ENCODE results near the gene CENPH. TPM values are rescaled to one million over a fixed set of nuclear protein-coding genes. Genes with fewer than 3 reads are reported as not detected.
"Not testable (repeated sequence)": the region's sequence is repeated elsewhere in the genome, so short reads cannot be mapped to it uniquely, and the experiment has no call there.

CENPH gene
- total RNA-seq, 1 donor from 2014 or later: 13.0 TPM

DNA sequence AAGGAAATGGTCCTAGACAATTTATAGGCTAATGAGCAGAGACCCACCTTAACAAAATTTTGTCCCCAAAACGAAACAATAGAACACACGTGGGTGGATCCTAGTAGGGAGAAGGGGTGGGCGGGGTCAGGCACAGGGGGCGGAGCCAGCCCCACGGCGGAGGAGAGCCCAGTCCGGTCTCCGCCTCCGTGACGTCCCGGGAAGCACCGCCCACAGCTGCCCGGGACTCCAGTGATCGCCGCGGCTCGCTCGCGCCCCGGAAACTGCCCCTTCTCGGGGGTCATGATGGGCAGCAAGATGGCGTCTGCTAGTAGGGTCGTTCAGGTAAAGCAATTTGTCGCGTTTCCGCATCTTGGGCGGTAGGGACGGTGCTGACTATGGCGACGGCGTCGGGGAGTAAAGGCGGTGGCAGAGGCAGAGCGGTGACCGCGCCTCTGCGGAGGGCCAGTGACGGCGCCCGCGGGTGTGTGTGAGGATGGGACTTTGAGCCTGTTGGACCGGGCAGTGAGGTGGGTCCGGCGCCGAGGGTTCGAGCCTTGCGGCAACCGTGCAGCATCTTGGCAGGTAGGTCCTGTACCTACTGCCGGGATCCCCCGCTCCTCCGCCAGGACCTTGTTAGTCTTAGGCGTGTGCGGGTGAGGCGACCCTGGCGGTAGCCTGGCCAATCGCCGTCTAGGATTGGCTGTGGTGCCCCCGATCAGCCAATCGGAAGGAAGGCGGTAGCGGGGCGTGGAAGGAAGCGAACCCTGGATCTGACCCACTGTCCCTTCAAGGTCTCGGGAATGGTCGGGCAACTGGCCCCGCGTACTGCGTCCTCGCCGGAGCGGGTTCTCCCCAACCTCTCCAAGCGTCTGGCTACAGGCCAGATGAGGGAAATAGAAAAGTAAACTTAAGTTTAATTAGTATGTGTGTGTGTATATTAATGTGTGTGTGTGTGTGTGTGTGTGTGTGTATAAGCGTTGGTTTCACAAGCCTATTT is 28.5 kb downstream of the CENPH start:
- ATAC-seq (ENCODE audit: low read depth) (peak; percentile 89), DNase-seq (peak; percentile 90)
- CTCF ChIA-PET: no interaction called here
- Mint-ChIP-seq H3K36me3 (ENCODE audit: low read depth) (peaks cover 20% of the 10 kb centered on the region), H3K9me3 (no peaks in the 10 kb centered on the region), H3K4me1 (peaks cover 24% of the 10 kb centered on the region), H3K4me3 (peak overlapping the region; percentile 100), H3K27me3 (no peaks in the 10 kb centered on the region), H3K27ac (peak overlapping the region; percentile 98)
- POLR2A ChIA-PET: interaction anchor here (1.4 to 3.0 kb wide), 3 partner anchors 17 to 124 kb away, joined by 9 to 23 read pairs (median 11); partner anchors contain the start of genes CDK7, CENPH and SLC30A5
- intact Hi-C loops (cut with micrococcal nuclease): loop anchor here (1.0 to 5.0 kb wide), 8 partner anchors 16 to 175 kb away; partner anchors contain the start of genes AK6, CCDC125, CDK7 and CENPH
- TF ChIP-seq, protein P1, sequence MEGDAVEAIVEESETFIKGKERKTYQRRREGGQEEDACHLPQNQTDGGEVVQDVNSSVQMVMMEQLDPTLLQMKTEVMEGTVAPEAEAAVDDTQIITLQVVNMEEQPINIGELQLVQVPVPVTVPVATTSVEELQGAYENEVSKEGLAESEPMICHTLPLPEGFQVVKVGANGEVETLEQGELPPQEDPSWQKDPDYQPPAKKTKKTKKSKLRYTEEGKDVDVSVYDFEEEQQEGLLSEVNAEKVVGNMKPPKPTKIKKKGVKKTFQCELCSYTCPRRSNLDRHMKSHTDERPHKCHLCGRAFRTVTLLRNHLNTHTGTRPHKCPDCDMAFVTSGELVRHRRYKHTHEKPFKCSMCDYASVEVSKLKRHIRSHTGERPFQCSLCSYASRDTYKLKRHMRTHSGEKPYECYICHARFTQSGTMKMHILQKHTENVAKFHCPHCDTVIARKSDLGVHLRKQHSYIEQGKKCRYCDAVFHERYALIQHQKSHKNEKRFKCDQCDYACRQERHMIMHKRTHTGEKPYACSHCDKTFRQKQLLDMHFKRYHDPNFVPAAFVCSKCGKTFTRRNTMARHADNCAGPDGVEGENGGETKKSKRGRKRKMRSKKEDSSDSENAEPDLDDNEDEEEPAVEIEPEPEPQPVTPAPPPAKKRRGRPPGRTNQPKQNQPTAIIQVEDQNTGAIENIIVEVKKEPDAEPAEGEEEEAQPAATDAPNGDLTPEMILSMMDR (IDR thresholded peaks at IDR 0.05): no peak

DNA sequence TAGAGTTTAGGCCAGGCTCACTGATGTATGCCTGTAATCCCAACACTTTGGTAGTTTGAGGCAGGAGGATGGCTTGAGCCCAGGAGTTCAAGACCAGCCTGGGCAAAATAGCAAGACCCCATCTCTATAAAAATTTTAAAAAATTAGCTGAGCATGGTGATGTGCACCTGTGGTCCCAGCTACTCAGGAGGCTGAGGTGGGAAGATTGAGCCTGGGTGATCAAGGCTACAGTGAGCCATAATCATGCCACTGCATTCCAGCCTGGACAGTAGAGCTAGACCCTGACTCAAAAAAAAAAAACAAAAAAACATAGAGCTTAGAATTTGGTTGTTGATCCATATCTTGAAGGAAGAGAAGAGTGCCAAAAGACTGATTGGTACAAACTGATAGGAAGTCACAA is 30.6 kb downstream of the CENPH start:
- no peak for DNase-seq
- Mint-ChIP-seq H3K4me1 (peaks cover 24% of the 10 kb centered on the region), H3K9me3 (no peaks in the 10 kb centered on the region), H3K36me3 (ENCODE audit: low read depth) (peaks cover 23% of the 10 kb centered on the region), H3K27me3 (no peaks in the 10 kb centered on the region), H3K27ac (no peak overlapping the region), H3K4me3 (no peak overlapping the region)
- TF ChIP-seq, protein P1 (IDR thresholded peaks at IDR 0.05): no peak
- POLR2A ChIA-PET: interaction anchor here (0.6 kb wide), 1 partner anchor 52 kb away, joined by 4 read pairs; no protein-coding TSS in a partner anchor
- ATAC-seq (ENCODE audit: low read depth): no peak
- intact Hi-C loops (cut with micrococcal nuclease): loop anchor here (5.0 kb wide), 1 partner anchor 113 kb away; no protein-coding TSS in a partner anchor
- CTCF ChIA-PET: no interaction called here

DNA sequence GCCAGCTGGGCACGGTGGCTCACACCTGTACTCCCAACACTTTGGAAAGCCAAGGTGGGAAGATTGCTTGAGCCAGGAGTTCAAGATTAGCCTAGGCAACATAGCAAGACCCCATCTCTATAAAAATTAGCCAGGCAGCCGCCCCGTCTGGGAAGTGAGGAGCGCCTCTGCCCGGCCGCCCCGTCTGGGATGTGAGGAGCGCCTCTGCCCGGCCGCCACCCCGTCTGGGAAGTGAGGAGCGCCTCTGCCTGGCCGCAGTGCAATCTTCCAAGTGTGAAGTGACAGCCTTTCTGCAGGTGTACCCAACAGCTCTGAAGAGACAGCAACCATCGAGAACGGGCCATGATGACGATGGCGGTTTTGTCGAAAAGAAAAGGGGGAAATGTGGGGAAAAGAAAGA is 31.0 kb downstream of the CENPH start:
- H3K27me3 Mint-ChIP-seq; intact Hi-C loops (cut with micrococcal nuclease); ATAC-seq (ENCODE audit: low read depth); H3K4me3 Mint-ChIP-seq; DNase-seq; H3K27ac Mint-ChIP-seq; CTCF ChIA-PET; H3K9me3 Mint-ChIP-seq: not testable (repeated sequence)
- POLR2A ChIA-PET: interaction anchor here (0.6 kb wide), 1 partner anchor 51 kb away, joined by 4 read pairs; no protein-coding TSS in a partner anchor
- Mint-ChIP-seq H3K4me1 (peaks cover 24% of the 10 kb centered on the region), H3K36me3 (ENCODE audit: low read depth) (peaks cover 23% of the 10 kb centered on the region)

DNA sequence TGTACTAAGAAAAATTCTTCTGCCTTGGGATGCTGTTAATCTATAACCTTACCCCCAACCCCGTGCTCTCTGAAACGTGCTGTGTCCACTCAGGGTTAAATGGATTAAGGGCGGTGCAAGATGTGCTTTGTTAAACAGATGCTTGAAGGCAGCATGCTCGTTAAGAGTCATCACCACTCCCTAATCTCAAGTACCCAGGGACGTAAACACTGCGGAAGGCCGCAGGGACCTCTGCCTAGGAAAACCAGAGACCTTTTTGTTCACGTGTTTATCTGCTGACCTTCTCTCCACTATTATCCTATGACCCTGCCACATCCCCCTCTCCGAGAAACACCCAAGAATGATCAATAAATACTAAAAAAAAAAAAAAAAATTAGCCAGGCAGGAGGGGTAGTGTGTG is 31.4 kb downstream of the CENPH start:
- DNase-seq; H3K27me3 Mint-ChIP-seq; intact Hi-C loops (cut with micrococcal nuclease); H3K9me3 Mint-ChIP-seq; H3K4me3 Mint-ChIP-seq; POLR2A ChIA-PET; CTCF ChIA-PET; ATAC-seq (ENCODE audit: low read depth); H3K27ac Mint-ChIP-seq: not testable (repeated sequence)
- Mint-ChIP-seq H3K4me1 (peaks cover 24% of the 10 kb centered on the region), H3K36me3 (ENCODE audit: low read depth) (peaks cover 23% of the 10 kb centered on the region)

DNA sequence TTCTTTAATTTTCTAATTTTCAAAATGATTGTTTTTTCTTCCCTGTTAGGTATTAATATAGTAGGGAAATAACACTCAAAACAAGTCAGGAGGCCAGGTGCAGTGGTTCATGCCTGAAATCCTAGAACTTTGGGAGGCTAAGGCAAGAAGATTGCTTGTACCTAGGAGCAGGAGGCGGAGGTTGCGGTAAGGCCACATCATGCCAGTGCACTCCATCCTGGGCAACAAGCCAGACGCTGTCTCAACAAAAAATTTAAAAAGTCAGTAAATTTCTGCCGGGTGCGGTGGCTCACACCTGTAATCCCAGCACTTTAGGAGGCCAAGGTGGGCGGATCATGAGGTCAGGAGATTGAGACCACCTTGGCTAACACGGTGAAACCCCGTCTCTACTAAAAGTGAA is 35.1 kb downstream of the CENPH start:
- POLR2A ChIA-PET: no interaction called here
- ATAC-seq (ENCODE audit: low read depth): no peak
- intact Hi-C loops (cut with micrococcal nuclease): no loop called here

More for the DNA sequence above, 35.1 kb downstream of the CENPH start:
- peaks cover 2% of the 10 kb centered on the region for H3K4me1 Mint-ChIP-seq
- TF ChIP-seq, protein P1 (IDR thresholded peaks at IDR 0.05): no peak
- no peak overlapping the region for H3K27ac Mint-ChIP-seq
- H3K9me3 Mint-ChIP-seq: no peaks in the 10 kb centered on the region
- H3K27me3 Mint-ChIP-seq: no peaks in the 10 kb centered on the region
- CTCF ChIA-PET: no interaction called here
- H3K36me3 Mint-ChIP-seq (ENCODE audit: low read depth): peaks cover 30% of the 10 kb centered on the region
- DNase-seq: no peak
- H3K4me3 Mint-ChIP-seq: no peak overlapping the region
